Middle frontal gyrus (tissue), 1 donor: Measurements from ENCODE around the gene AP4M1.

Experiments
- DNase-seq: peaks from one replicate; pipeline ENCODE4 v3.0.0-alpha.2; 2015; ENCODE audit warnings: low spot score; ENCODE audit errors: extremely low spot score

Gene AP4M1

GRCh38 chr7:100087055-100087750 is 14.2 kb upstream of the AP4M1 start:
- no peak for DNase-seq

- DNase-seq: no peak
Measured at GRCh38 chr7:100088095-100088620, 13.3 kb upstream of the AP4M1 start.

GRCh38 chr7:100088621-100089457 is 12.6 kb upstream of the AP4M1 start, which contains the start of gene COPS6:
COPS6 (plus strand) TSS chr7:100088969; CDS start chr7:100088991, 22 bp downstream.
- DNase-seq: no peak

- DNase-seq: no peak
Measured at GRCh38 chr7:100089458-100090196, 11.8 kb upstream of the AP4M1 start.

- no peak for DNase-seq
Measured at GRCh38 chr7:100090527-100091410, 10.7 kb upstream of the AP4M1 start.

- no peak for DNase-seq
Measured at GRCh38 chr7:100091411-100092181, 9.8 kb upstream of the AP4M1 start.

- no peak for DNase-seq
Measured at GRCh38 chr7:100093054-100093453, 8.4 kb upstream of the AP4M1 start.

- DNase-seq: no peak
Measured at GRCh38 chr7:100093498-100093897, 7.9 kb upstream of the AP4M1 start.

- no peak for DNase-seq
Measured at GRCh38 chr7:100093925-100094486, 7.4 kb upstream of the AP4M1 start.

- DNase-seq: no peak
Measured at GRCh38 chr7:100095289-100095688, 6.2 kb upstream of the AP4M1 start.

- DNase-seq: no peak
Measured at GRCh38 chr7:100095704-100096103, 5.7 kb upstream of the AP4M1 start.

- DNase-seq: no peak
Measured at GRCh38 chr7:100098913-100099312, 2.5 kb upstream of the AP4M1 start.

GRCh38 chr7:100099452-100099851 is 2.0 kb upstream of the AP4M1 start:
- no peak for DNase-seq

GRCh38 chr7:100100420-100101015 is 925 bp upstream of the AP4M1 start:
- peak; percentile 93 for DNase-seq

- no peak for DNase-seq
Measured at GRCh38 chr7:100102950-100103840, 1.8 kb downstream of the AP4M1 start.

GRCh38 chr7:100105534-100105933 is 4.1 kb downstream of the AP4M1 start:
- no peak for DNase-seq

- DNase-seq: no peak
Measured at GRCh38 chr7:100106633-100107032, 5.2 kb downstream of the AP4M1 start.

- no peak for DNase-seq
Measured at GRCh38 chr7:100107125-100107737, 5.8 kb downstream of the AP4M1 start.
